ENCODE measurements around the gene ECT2L. TPM values are rescaled to one million over a fixed set of nuclear protein-coding genes. Genes with fewer than 3 reads are reported as not detected.

The ECT2L gene
- total and polyA plus RNA-seq, 9 donors = 0.09 to 0.31 (median 0.19) TPM

GRCh38 chr6:138821519-138821918 is 25.6 kb downstream of the ECT2L start:
- DNase-seq = no peak
- WGBS (ENCODE audit: insufficient coverage) = 70% methylated on average over 3 of the region's 4 CpGs
- no peaks in the 10 kb centered on the region for H3K27me3 ChIP-seq (ENCODE audit: control insufficient read depth, insufficient read depth, low read length)
- H3K9me3 ChIP-seq (replicated peaks; ENCODE audit: control insufficient read depth, low read depth, low read length) = no peaks in the 10 kb centered on the region
- H3K27ac ChIP-seq (ENCODE audit: low read length) = no peak overlapping the region
- no peaks in the 10 kb centered on the region for H3K36me3 ChIP-seq (ENCODE audit: control insufficient read depth, insufficient read depth, low read length)
- no peak overlapping the region for H3K4me3 ChIP-seq (ENCODE audit: low read length)
- H3K4me1 ChIP-seq (ENCODE audit: control insufficient read depth, insufficient read depth, low read length) = peaks cover 4% of the 10 kb centered on the region

DNA sequence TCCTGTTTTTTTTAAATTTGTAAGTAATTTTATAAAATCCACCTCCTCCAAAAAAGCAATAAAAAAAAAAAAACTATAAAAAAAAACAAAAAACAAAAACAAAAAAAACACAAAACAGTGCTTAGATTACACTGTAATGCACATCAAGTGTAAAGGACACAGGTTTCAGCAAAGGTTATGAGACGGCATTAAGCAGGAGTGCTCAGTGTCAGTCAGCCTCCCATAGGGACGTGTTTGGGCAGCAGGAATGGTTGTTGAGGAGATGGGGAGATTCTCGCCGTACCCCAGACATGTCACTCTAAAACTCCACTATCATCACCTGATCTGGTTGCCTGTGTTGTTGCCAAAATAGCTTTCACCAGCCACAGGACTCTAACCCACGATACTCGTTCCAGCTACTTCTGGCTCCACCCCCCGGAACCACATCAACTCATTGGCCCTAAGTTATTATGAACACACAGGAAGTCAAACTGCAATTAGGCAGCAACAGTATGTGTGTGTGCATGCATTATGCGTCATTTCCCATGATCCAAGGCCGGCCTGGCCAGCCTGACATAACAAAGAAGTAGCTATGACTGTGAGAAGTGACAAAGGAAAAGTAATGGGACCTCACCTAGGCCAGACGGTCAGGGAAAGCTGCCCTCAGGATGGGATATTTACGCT is 28.7 kb downstream of the ECT2L start:
- Histone ChIP-seq H3K4me3 (ENCODE audit: low read length) (no peak overlapping the region), H3K4me1 (ENCODE audit: control insufficient read depth, insufficient read depth, low read length) (no peaks in the 10 kb centered on the region), H3K27ac (ENCODE audit: low read length) (no peak overlapping the region), H3K9me3 (replicated peaks; ENCODE audit: control insufficient read depth, low read depth, low read length) (no peaks in the 10 kb centered on the region), H3K27me3 (ENCODE audit: control insufficient read depth, insufficient read depth, low read length) (no peaks in the 10 kb centered on the region), H3K36me3 (ENCODE audit: control insufficient read depth, insufficient read depth, low read length) (no peaks in the 10 kb centered on the region)
- 72% methylated on average over 3 of the region's 11 CpGs for WGBS (ENCODE audit: insufficient coverage)
- DNase-seq = no peak

DNA sequence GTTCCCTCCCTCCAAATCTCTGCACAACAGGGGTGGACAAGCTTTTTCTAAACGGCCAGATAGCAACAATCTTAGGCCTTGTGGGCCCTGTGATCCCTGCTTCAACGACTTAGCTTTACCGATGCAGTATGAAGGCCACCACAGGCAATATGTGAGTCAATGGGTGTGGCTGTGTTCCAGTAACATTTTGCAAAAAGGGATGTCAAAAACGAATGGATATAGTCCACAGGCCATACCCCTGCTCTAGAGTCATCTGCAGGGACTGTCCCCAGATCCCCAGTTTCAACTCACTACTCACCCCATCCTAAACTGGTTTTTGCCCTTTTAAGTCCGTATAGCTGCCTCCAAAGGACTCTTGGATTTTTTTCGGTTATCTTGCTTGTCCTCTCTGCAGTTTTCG is 34.4 kb downstream of the ECT2L start:
- H3K4me1 ChIP-seq (ENCODE audit: control insufficient read depth, insufficient read depth, low read length) = no peaks in the 10 kb centered on the region

DNA sequence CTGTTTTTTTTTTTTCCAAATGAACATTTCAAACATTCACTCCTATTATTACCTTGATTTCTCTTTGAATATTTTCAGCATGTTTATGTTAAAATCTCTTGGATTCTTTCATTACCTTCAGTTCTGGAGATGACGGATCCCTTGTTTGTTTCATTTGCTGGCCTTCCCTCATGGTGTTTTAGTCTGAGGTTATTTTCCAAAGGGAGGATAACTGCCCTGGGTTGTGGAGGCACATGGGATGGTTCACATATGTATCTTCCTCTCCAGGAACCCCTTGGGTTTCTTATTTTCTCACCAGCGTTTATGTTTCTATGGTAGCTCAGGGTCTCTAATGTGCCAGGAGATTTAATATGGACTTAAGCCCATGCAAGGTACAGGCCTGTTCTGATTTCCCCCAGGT is 36.3 kb downstream of the ECT2L start:
- Histone ChIP-seq H3K4me3 (ENCODE audit: low read length) (no peak overlapping the region), H3K27me3 (ENCODE audit: control insufficient read depth, insufficient read depth, low read length) (no peaks in the 10 kb centered on the region), H3K4me1 (ENCODE audit: control insufficient read depth, insufficient read depth, low read length) (no peaks in the 10 kb centered on the region), H3K9me3 (replicated peaks; ENCODE audit: control insufficient read depth, low read depth, low read length) (no peaks in the 10 kb centered on the region), H3K27ac (ENCODE audit: low read length) (no peak overlapping the region), H3K36me3 (ENCODE audit: control insufficient read depth, insufficient read depth, low read length) (no peaks in the 10 kb centered on the region)
- no peak for DNase-seq
- no CpG with 5 or more reads among the region's 2 CpGs for WGBS (ENCODE audit: insufficient coverage)

More for the DNA sequence above, 34.4 kb downstream of the ECT2L start:
- Histone ChIP-seq H3K27me3 (ENCODE audit: control insufficient read depth, insufficient read depth, low read length) (no peaks in the 10 kb centered on the region), H3K4me3 (ENCODE audit: low read length) (no peak overlapping the region), H3K27ac (ENCODE audit: low read length) (no peak overlapping the region), H3K9me3 (replicated peaks; ENCODE audit: control insufficient read depth, low read depth, low read length) (no peaks in the 10 kb centered on the region), H3K36me3 (ENCODE audit: control insufficient read depth, insufficient read depth, low read length) (no peaks in the 10 kb centered on the region)
- no peak for DNase-seq
- 88% methylated on average over 6 of the region's 7 CpGs for WGBS (ENCODE audit: insufficient coverage)

DNA sequence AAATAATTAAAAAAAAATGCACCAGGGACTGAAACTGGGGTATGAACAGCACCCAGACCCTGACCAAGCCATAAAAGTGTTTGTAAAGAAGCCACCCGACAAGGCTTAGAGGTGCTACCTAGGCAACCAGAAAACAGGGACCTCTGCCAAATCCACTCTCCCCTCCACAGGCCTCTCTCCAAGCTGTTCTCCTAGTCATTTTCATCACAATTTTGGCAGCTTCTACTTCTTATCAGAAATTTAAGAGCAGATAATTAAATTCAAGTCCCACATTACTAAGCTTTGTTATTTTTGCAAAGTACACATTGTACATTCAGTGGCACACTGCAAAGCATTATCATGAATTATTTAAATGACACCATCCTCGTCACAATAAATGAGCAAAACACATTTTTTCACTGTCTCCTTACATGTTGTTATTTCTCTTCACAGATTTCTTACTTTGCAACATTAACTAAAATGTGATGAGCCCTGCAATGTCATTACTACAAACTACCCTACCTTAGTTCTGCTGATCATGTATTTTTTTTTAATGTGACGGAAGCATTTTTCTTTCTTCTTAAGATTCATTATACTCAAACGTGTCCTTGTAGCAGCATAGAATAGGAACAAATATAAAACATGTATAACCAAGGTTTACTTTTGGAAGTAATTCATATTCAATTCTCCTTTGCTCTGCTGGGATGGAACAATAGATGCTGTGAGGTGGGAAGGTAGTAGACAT is 38.1 kb downstream of the ECT2L start:
- H3K27me3 ChIP-seq (ENCODE audit: control insufficient read depth, insufficient read depth, low read length) = no peaks in the 10 kb centered on the region
- WGBS (ENCODE audit: insufficient coverage) = 30% methylated on average over 2 of the region's 4 CpGs
- no peak overlapping the region for H3K4me3 ChIP-seq (ENCODE audit: low read length)
- no peaks in the 10 kb centered on the region for H3K36me3 ChIP-seq (ENCODE audit: control insufficient read depth, insufficient read depth, low read length)
- H3K9me3 ChIP-seq (replicated peaks; ENCODE audit: control insufficient read depth, low read depth, low read length) = no peaks in the 10 kb centered on the region
- H3K4me1 ChIP-seq (ENCODE audit: control insufficient read depth, insufficient read depth, low read length) = no peaks in the 10 kb centered on the region
- DNase-seq = peak; percentile 71
- H3K27ac ChIP-seq (ENCODE audit: low read length) = no peak overlapping the region

DNA sequence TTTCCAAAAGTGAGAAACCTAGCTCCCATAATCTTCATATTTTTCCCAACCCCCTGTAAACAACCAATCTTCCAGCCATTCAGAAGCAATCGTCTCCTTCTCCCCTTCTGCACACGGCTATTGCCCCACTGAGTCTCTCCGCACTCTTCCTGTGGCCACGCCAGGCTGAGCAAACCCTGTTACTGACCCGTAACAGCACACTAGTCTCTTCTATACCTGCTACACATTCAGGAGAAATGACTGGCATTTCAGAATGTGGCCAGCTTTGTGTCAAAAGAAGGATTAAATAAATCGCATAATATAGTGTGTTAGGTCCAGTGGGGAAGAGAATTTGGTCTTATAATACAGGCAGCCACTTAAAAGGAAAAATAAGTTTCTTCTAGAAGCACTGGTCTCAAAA is 41.4 kb downstream of the ECT2L start:
- Histone ChIP-seq H3K4me1 (ENCODE audit: control insufficient read depth, insufficient read depth, low read length) (no peaks in the 10 kb centered on the region), H3K27me3 (ENCODE audit: control insufficient read depth, insufficient read depth, low read length) (no peaks in the 10 kb centered on the region), H3K27ac (ENCODE audit: low read length) (no peak overlapping the region), H3K36me3 (ENCODE audit: control insufficient read depth, insufficient read depth, low read length) (no peaks in the 10 kb centered on the region), H3K4me3 (ENCODE audit: low read length) (no peak overlapping the region), H3K9me3 (replicated peaks; ENCODE audit: control insufficient read depth, low read depth, low read length) (no peaks in the 10 kb centered on the region)
- WGBS (ENCODE audit: insufficient coverage) = 63% methylated on average over 2 of the region's 6 CpGs
- DNase-seq = no peak

- H3K27me3 ChIP-seq (ENCODE audit: control insufficient read depth, insufficient read depth, low read length) = no peaks in the 10 kb centered on the region
- H3K4me1 ChIP-seq (ENCODE audit: control insufficient read depth, insufficient read depth, low read length) = peaks cover 5% of the 10 kb centered on the region
- DNase-seq = peak; percentile 69
- no peaks in the 10 kb centered on the region for H3K36me3 ChIP-seq (ENCODE audit: control insufficient read depth, insufficient read depth, low read length)
- no peak overlapping the region for H3K27ac ChIP-seq (ENCODE audit: low read length)
- H3K9me3 ChIP-seq (replicated peaks; ENCODE audit: control insufficient read depth, low read depth, low read length) = no peaks in the 10 kb centered on the region
- WGBS (ENCODE audit: insufficient coverage) = 30% methylated on average over 7 of the region's 9 CpGs
- H3K4me3 ChIP-seq (ENCODE audit: low read length) = no peak overlapping the region
Observed at GRCh38 chr6:138844192-138844591, 48.3 kb downstream of the ECT2L start.

DNA sequence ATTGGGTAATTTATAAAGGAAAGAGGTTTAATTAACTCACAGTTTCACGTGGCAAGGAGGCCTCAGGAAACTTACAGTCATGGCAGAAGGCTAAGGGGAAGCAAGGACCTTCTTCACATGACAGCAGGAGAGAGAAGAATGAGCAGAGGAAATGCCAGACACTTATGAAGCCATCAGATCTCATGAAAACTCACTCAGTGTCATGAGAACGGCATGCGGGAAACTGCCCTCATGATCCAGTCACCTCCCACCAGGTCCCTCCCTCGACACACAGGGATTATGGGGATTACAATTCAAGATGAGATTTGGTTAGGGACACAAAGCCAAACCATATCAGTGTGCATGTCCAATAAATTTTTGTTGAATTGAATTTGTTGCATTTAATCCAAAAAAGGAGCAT is 52.0 kb downstream of the ECT2L start:
- no peak for DNase-seq
- H3K36me3 ChIP-seq (ENCODE audit: control insufficient read depth, insufficient read depth, low read length) = no peaks in the 10 kb centered on the region
- H3K4me3 ChIP-seq (ENCODE audit: low read length) = no peak overlapping the region
- H3K9me3 ChIP-seq (replicated peaks; ENCODE audit: control insufficient read depth, low read depth, low read length) = no peaks in the 10 kb centered on the region
- no peaks in the 10 kb centered on the region for H3K27me3 ChIP-seq (ENCODE audit: control insufficient read depth, insufficient read depth, low read length)
- H3K4me1 ChIP-seq (ENCODE audit: control insufficient read depth, insufficient read depth, low read length) = peaks cover 5% of the 10 kb centered on the region
- no peak overlapping the region for H3K27ac ChIP-seq (ENCODE audit: low read length)
- no CpG with 5 or more reads among the region's 4 CpGs for WGBS (ENCODE audit: insufficient coverage)

- H3K4me3 ChIP-seq (ENCODE audit: low read length) = no peak overlapping the region
- no peaks in the 10 kb centered on the region for H3K27me3 ChIP-seq (ENCODE audit: control insufficient read depth, insufficient read depth, low read length)
- no peak overlapping the region for H3K27ac ChIP-seq (ENCODE audit: low read length)
- peaks cover 5% of the 10 kb centered on the region for H3K4me1 ChIP-seq (ENCODE audit: control insufficient read depth, insufficient read depth, low read length)
- no peaks in the 10 kb centered on the region for H3K9me3 ChIP-seq (replicated peaks; ENCODE audit: control insufficient read depth, low read depth, low read length)
- no peak for DNase-seq
- 96% methylated on average over 2 of the region's 4 CpGs for WGBS (ENCODE audit: insufficient coverage)
- no peaks in the 10 kb centered on the region for H3K36me3 ChIP-seq (ENCODE audit: control insufficient read depth, insufficient read depth, low read length)
Observed at GRCh38 chr6:138848461-138848860, 52.6 kb downstream of the ECT2L start.

- Histone ChIP-seq H3K9me3 (replicated peaks; ENCODE audit: control insufficient read depth, low read depth, low read length) (no peaks in the 10 kb centered on the region), H3K4me1 (ENCODE audit: control insufficient read depth, insufficient read depth, low read length) (no peaks in the 10 kb centered on the region), H3K36me3 (ENCODE audit: control insufficient read depth, insufficient read depth, low read length) (no peaks in the 10 kb centered on the region), H3K27me3 (ENCODE audit: control insufficient read depth, insufficient read depth, low read length) (no peaks in the 10 kb centered on the region), H3K27ac (ENCODE audit: low read length) (no peak overlapping the region), H3K4me3 (ENCODE audit: low read length) (no peak overlapping the region)
- DNase-seq = no peak
- WGBS (ENCODE audit: insufficient coverage) = no CpG with 5 or more reads among the region's 6 CpGs
Observed at GRCh38 chr6:138849791-138850190, 53.9 kb downstream of the ECT2L start.
